ENCODE results near the gene SHISA9. TPM values are rescaled to one million over a fixed set of nuclear protein-coding genes. Genes with fewer than 3 reads are reported as not detected.

SHISA9 gene
- total RNA-seq, 1 donor from 2014 or later: not detected

- Histone ChIP-seq H3K4me1 (no peaks in the 10 kb centered on the region), H3K4me3 (no peak overlapping the region), H3K9me3 (no peaks in the 10 kb centered on the region), H3K27ac (no peak overlapping the region), H3K27me3 (no peaks in the 10 kb centered on the region), H3K36me3 (no peaks in the 10 kb centered on the region)
- DNase-seq (no peak), ATAC-seq (no peak)
- intact Hi-C loops (cut with DNase I): no loop called here
- TF ChIP-seq, protein P1, sequence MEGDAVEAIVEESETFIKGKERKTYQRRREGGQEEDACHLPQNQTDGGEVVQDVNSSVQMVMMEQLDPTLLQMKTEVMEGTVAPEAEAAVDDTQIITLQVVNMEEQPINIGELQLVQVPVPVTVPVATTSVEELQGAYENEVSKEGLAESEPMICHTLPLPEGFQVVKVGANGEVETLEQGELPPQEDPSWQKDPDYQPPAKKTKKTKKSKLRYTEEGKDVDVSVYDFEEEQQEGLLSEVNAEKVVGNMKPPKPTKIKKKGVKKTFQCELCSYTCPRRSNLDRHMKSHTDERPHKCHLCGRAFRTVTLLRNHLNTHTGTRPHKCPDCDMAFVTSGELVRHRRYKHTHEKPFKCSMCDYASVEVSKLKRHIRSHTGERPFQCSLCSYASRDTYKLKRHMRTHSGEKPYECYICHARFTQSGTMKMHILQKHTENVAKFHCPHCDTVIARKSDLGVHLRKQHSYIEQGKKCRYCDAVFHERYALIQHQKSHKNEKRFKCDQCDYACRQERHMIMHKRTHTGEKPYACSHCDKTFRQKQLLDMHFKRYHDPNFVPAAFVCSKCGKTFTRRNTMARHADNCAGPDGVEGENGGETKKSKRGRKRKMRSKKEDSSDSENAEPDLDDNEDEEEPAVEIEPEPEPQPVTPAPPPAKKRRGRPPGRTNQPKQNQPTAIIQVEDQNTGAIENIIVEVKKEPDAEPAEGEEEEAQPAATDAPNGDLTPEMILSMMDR (IDR thresholded peaks at IDR 0.05): no peak
Measured at GRCh38 chr16:13123991-13124390, 222.6 kb downstream of the SHISA9 start.

DNA sequence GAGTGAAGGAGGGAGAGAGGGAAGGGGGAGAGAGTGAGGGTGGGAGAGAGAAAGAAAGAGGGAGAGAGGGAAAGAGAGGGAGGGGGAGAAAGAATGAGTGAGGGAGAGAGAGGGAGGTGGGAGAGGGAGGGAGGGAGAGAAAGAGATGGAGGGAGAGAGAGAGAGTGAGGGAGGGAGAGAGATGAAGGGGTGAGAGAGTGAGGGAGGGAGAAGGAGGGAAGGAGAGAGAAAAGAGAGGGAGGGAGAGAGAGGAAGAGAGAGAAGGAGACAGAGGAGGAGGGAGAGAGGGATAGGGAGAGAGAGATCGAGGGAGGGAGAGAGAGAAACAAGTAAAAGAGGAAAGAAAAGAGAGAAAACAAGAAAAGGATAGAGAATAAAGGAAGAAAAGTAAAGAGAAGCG lies 225.7 kb downstream of the SHISA9 start:
- no peaks in the 10 kb centered on the region for H3K36me3 ChIP-seq
- H3K4me1 ChIP-seq: no peaks in the 10 kb centered on the region
- H3K27me3 ChIP-seq: no peaks in the 10 kb centered on the region
- TF ChIP-seq, protein P1 (IDR thresholded peaks at IDR 0.05): no peak
- intact Hi-C loops (cut with DNase I): no loop called here
- H3K9me3 ChIP-seq: no peaks in the 10 kb centered on the region
- no peak overlapping the region for H3K4me3 ChIP-seq
- no peak for DNase-seq
- H3K27ac ChIP-seq: no peak overlapping the region
- no peak for ATAC-seq

- Histone ChIP-seq H3K4me3 (no peak overlapping the region), H3K36me3 (no peaks in the 10 kb centered on the region), H3K4me1 (no peaks in the 10 kb centered on the region), H3K27ac (no peak overlapping the region), H3K9me3 (no peaks in the 10 kb centered on the region), H3K27me3 (no peaks in the 10 kb centered on the region)
- DNase-seq (no peak), ATAC-seq (no peak)
- intact Hi-C loops (cut with DNase I): no loop called here
- TF ChIP-seq, protein P1 (IDR thresholded peaks at IDR 0.05): no peak
Measured at GRCh38 chr16:13130586-13130985, 229.2 kb downstream of the SHISA9 start.

- TF ChIP-seq, protein P1 (IDR thresholded peaks at IDR 0.05): no peak
- intact Hi-C loops (cut with DNase I): no loop called here
- H3K4me3 ChIP-seq: no peak overlapping the region
- H3K36me3 ChIP-seq: no peaks in the 10 kb centered on the region
- no peaks in the 10 kb centered on the region for H3K27me3 ChIP-seq
- ATAC-seq (no peak), DNase-seq (no peak)
- no peak overlapping the region for H3K27ac ChIP-seq
- H3K9me3 ChIP-seq: no peaks in the 10 kb centered on the region
- H3K4me1 ChIP-seq: no peaks in the 10 kb centered on the region
Measured at GRCh38 chr16:13134836-13135235, 233.4 kb downstream of the SHISA9 start.

GRCh38 chr16:13136901-13137300 lies 235.5 kb downstream of the SHISA9 start:
- no peaks in the 10 kb centered on the region for H3K36me3 ChIP-seq
- intact Hi-C loops (cut with DNase I): no loop called here
- H3K4me1 ChIP-seq: no peaks in the 10 kb centered on the region
- ATAC-seq: no peak
- no peak overlapping the region for H3K27ac ChIP-seq
- H3K27me3 ChIP-seq: no peaks in the 10 kb centered on the region
- TF ChIP-seq, protein P1 (IDR thresholded peaks at IDR 0.05): no peak
- no peaks in the 10 kb centered on the region for H3K9me3 ChIP-seq
- no peak for DNase-seq
- H3K4me3 ChIP-seq: no peak overlapping the region

DNA sequence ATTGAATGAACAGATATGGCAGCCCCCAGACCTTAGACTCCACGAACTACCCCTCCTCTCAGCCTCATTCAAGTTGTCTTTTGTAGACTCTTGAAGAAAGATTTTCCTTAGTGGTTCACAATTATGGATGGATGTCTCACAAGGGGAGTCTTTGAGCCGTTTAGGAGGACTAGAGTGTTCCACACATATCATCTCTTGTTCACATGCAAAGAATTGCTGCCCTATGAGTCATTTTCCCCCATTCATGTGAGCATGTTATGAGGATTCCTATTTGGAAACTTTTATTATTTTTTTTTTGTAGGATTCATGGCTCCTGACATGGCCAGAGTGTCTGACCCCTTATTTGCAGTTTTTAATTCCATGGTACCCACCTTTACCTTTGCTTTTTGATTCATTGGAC lies 237.1 kb downstream of the SHISA9 start:
- ATAC-seq (no peak), DNase-seq (no peak)
- no peaks in the 10 kb centered on the region for H3K9me3 ChIP-seq
- no peaks in the 10 kb centered on the region for H3K36me3 ChIP-seq
- intact Hi-C loops (cut with DNase I): no loop called here
- no peak overlapping the region for H3K27ac ChIP-seq
- no peaks in the 10 kb centered on the region for H3K27me3 ChIP-seq
- H3K4me1 ChIP-seq: no peaks in the 10 kb centered on the region
- H3K4me3 ChIP-seq: no peak overlapping the region
- TF ChIP-seq, protein P1 (IDR thresholded peaks at IDR 0.05): no peak

All from upper lobe of right lung (tissue), 1 donor.